UCSD-AML1 (cell line): ENCODE measurements around the gene NCOA7.
"Not testable (repeated sequence)": the region's sequence is repeated elsewhere in the genome, so short reads cannot be mapped to it uniquely, and the experiment has no call there.

Experiments
- DNase-seq: peaks from one replicate; lab custom pipeline; 2025; ENCODE audit not compliant: unreplicated experiment; lab: John Stamatoyannopoulos, UW

Gene NCOA7

GRCh38 chr6:125913864-125914351, 123.1 kb downstream of the NCOA7 start:
- no peak for DNase-seq

- DNase-seq: peak; percentile 12
Measured at GRCh38 chr6:125918230-125918629, 127.5 kb downstream of the NCOA7 start.

GRCh38 chr6:125918681-125919566, 128.2 kb downstream of the NCOA7 start:
- DNase-seq: peak; percentile 50

- no peak for DNase-seq
Measured at GRCh38 chr6:125919618-125920017, 128.9 kb downstream of the NCOA7 start.

GRCh38 chr6:125922322-125922860, 131.6 kb downstream of the NCOA7 start:
- no peak for DNase-seq

- no peak for DNase-seq
Measured at GRCh38 chr6:125923366-125923877, 132.7 kb downstream of the NCOA7 start.

GRCh38 chr6:125924169-125924568, 133.4 kb downstream of the NCOA7 start:
- DNase-seq: no peak

GRCh38 chr6:125924697-125925358, 134.1 kb downstream of the NCOA7 start:
- DNase-seq: peak; percentile 11

GRCh38 chr6:125926711-125927110, 136.0 kb downstream of the NCOA7 start:
- DNase-seq: no peak

- peak; percentile 32 for DNase-seq
Measured at GRCh38 chr6:125927761-125928160, 137.0 kb downstream of the NCOA7 start.

- no peak for DNase-seq
Measured at GRCh38 chr6:125930765-125931418, 140.1 kb downstream of the NCOA7 start.

GRCh38 chr6:125931733-125932450, 141.1 kb downstream of the NCOA7 start:
- DNase-seq: no peak

- DNase-seq: no peak
Measured at GRCh38 chr6:125932451-125932795, 141.7 kb downstream of the NCOA7 start.

- DNase-seq: not testable (repeated sequence)
Measured at GRCh38 chr6:125935520-125935919, 144.8 kb downstream of the NCOA7 start.

- DNase-seq: no peak
Measured at GRCh38 chr6:125939026-125939425, 148.3 kb downstream of the NCOA7 start.

- no peak for DNase-seq
Measured at GRCh38 chr6:125939791-125940190, 149.0 kb downstream of the NCOA7 start.

GRCh38 chr6:125940247-125941041, 149.7 kb downstream of the NCOA7 start:
- DNase-seq: no peak

GRCh38 chr6:125942672-125943527, 152.1 kb downstream of the NCOA7 start:
- no peak for DNase-seq
